Adrenal gland (tissue), 12 donors: ENCODE results near the gene FIBIN. TPM values are rescaled to one million over a fixed set of nuclear protein-coding genes. Genes with fewer than 3 reads are reported as not detected.

Source experiments
- DNase-seq, 7 donors: peaks; one replicate each; pipeline ENCODE4 v3.0.0-alpha.2; 2019 to 2020
- H3K27ac ChIP-seq, 5 donors: fragments of 200-600 bp; sonication (generic) in 4 of 5; 1 replicate in 3 of 5; 2 replicates in 2 of 5; pipeline versions ENCODE4 v1.5.1 to v1.8.0; 2016 to 2020; ENCODE audit warnings: mild to moderate bottlenecking in 1 of 5
- H3K27me3 ChIP-seq: fragments of 200-600 bp; 2 replicates; pipeline ENCODE4 v1.8.0; 2021
- H3K36me3 ChIP-seq, 2 donors: fragments of 200-600 bp; replicated peaks in 1 of 2; 1 replicate in 1 of 2; 2 replicates in 1 of 2; pipeline versions ENCODE4 v1.5.1 to v1.8.0; 2018 to 2022
- H3K4me1 ChIP-seq, 2 donors: fragments of 200-600 bp; replicated peaks in 1 of 2; 1 replicate in 1 of 2; 2 replicates in 1 of 2; pipeline versions ENCODE4 v1.5.1 to v1.8.0; 2018 to 2021
- H3K4me3 ChIP-seq, 4 donors: fragments of 200-600 bp; sonication (generic) in 3 of 4; one replicate each; pipeline ENCODE4 v1.5.1; 2016 to 2018
- H3K9me3 ChIP-seq, 3 donors: fragments of 200-600 bp; sonication (generic) in 1 of 3; replicated peaks in 1 of 3; 1 replicate in 2 of 3; 2 replicates in 1 of 3; pipeline versions ENCODE4 v1.5.1 to v1.8.0; 2016 to 2021
- CTCF ChIP-seq, 6 experiments: fragments of 450-650 bp in 4 of 6; fragments of 200-600 bp in 2 of 6; sonication (generic) in 1 of 6; IDR thresholded peaks; 1 replicate in 5 of 6; 2 replicates in 1 of 6; pipeline versions ENCODE4 v1.5.1 to v1.8.0; 2016 to 2021; ENCODE audit warnings: antibody characterized with exemption in 6 of 6, mild to moderate bottlenecking in 2 of 6, moderate library complexity in 1 of 6
- POLR2A ChIP-seq, 2 donors: fragments of 450-650 bp; IDR thresholded peaks; one replicate each; pipeline ENCODE4 v1.6.1; 2017; ENCODE audit warnings: antibody characterized with exemption in 2 of 2, mild to moderate bottlenecking in 2 of 2, moderate library complexity in 1 of 2
- WGBS, 4 donors: extraction: QIAGEN DNeasy Blood & Tissue Kit in 2 of 4; methylation state at CpG; one replicate each; pipeline versions ENCODE4 v1.1.5 to v1.1.7; 2013 to 2017; 5-methylcytosine and 5-hydroxymethylcytosine counted together
- intact Hi-C, 2 donors: fragments of 100-400 bp; cut with DNase I; formaldehyde crosslinking; loops; one replicate each; pipeline versions ENCODE4 v1.14.1 to v1.15.0; 2022 to 2023
- polyA plus RNA-seq, 3 donors: library from polyadenylated mRNA; stranded (reverse); fragments of 200-250 nt in 2 of 3; fragments of 350-450 nt in 1 of 3; fragmentation: Illumina TruSeq in 1 of 3; extraction: RNeasy Lipid Tissue Mini Kit (QIAGEN cat#74804) in 1 of 3; gene quantifications; one replicate each; pipeline ENCODE4 v1.2.3, GENCODE V29; 2013 to 2014
- total RNA-seq, 9 donors: library from RNA; depleted of rRNA in 4 of 9; stranded (reverse); fragments of >200 nt in 4 of 9; fragments of 120-200 nt in 1 of 9; fragmentation: NEBNext Ultra II Directional in 1 of 9; extraction: Animal tissue kit (Norgen Biotek cat#: 25700) in 1 of 9; gene quantifications; one replicate each; pipeline versions ENCODE4 v1.1.0 to v1.2.4, GENCODE V29; 2013 to 2023
- donor health status: healthy with polysubstance abuse.
- donor health status: Bipolar disorder and iron deficiency.
- donor health status: DM: yes; HTN: yes; CAD: no.
- donor health status: DM: no; HTN: no; CAD: no.
- donor health status: DM: no; HTN: no; CAD: no.
- donor health status: DM: yes; HTN: yes; CAD: no.

Gene FIBIN
- total and polyA plus RNA-seq, 12 donors = 1.4 to 11.1 (median 3.9) TPM

- TF ChIP-seq CTCF (IDR thresholded peaks at IDR 0.05) (no peak), POLR2A (IDR thresholded peaks at IDR 0.05) (no peak)
- Histone ChIP-seq H3K9me3 (no peaks in the 10 kb centered on the region), H3K4me1 (no peaks in the 10 kb centered on the region), H3K27ac (no peak overlapping the region), H3K4me3 (no peak overlapping the region), H3K27me3 (no peaks in the 10 kb centered on the region), H3K36me3 (no peaks in the 10 kb centered on the region)
- intact Hi-C loops = no loop called here
- DNase-seq = no peak
- WGBS, 4 donors = 72 to 80% (median 76%) methylated on average over 5 to 6 of the region's 6 CpGs
Measured at GRCh38 chr11:27025312-27025955, 31.5 kb downstream of the FIBIN start.

- Histone ChIP-seq H3K27ac (no peak overlapping the region), H3K4me3 (no peak overlapping the region), H3K4me1 (no peaks in the 10 kb centered on the region), H3K27me3 (no peaks in the 10 kb centered on the region), H3K9me3 (no peaks in the 10 kb centered on the region), H3K36me3 (no peaks in the 10 kb centered on the region)
- WGBS, 4 donors = 73 to 82% (median 76%) methylated on average over 8 of the region's 8 CpGs
- DNase-seq = no peak
- intact Hi-C loops = no loop called here
- TF ChIP-seq CTCF (IDR thresholded peaks at IDR 0.05) (no peak), POLR2A (IDR thresholded peaks at IDR 0.05) (no peak)
Measured at GRCh38 chr11:27025957-27026733, 32.2 kb downstream of the FIBIN start.

- no peak for DNase-seq
- 56 to 72% (median 67%) methylated on average over 1 of the region's 1 CpG for WGBS, 4 donors
- no peaks in the 10 kb centered on the region for H3K27me3 ChIP-seq
- H3K4me1 ChIP-seq = no peaks in the 10 kb centered on the region
- no peaks in the 10 kb centered on the region for H3K9me3 ChIP-seq
- TF ChIP-seq POLR2A (IDR thresholded peaks at IDR 0.05) (no peak), CTCF (IDR thresholded peaks at IDR 0.05) (no peak)
- H3K4me3 ChIP-seq = no peak overlapping the region
- H3K27ac ChIP-seq = no peak overlapping the region
- intact Hi-C loops = no loop called here
- H3K36me3 ChIP-seq = no peaks in the 10 kb centered on the region
Measured at GRCh38 chr11:27028561-27028965, 34.7 kb downstream of the FIBIN start.

GRCh38 chr11:27029966-27030365 lies 36.1 kb downstream of the FIBIN start:
- intact Hi-C loops = no loop called here

More at GRCh38 chr11:27029966-27030365, 36.1 kb downstream of the FIBIN start:
- 88 to 100% (median 92%) methylated on average over 1 of the region's 1 CpG for WGBS, 4 donors
- Histone ChIP-seq H3K9me3 (no peaks in the 10 kb centered on the region), H3K27ac (no peak overlapping the region), H3K27me3 (no peaks in the 10 kb centered on the region), H3K36me3 (no peaks in the 10 kb centered on the region), H3K4me3 (no peak overlapping the region), H3K4me1 (no peaks in the 10 kb centered on the region)
- TF ChIP-seq CTCF (IDR thresholded peaks at IDR 0.05) = no peak
- TF ChIP-seq POLR2A (IDR thresholded peaks at IDR 0.05) = no peak
- DNase-seq = no peak
